T-helper 22 cell (primary cell): Measurements from ENCODE around the gene SESN1.

Source experiments
- DNase-seq: peaks from one replicate; pipeline ENCODE4 v3.0.0-alpha.2; 2020; ENCODE audit warnings: low read depth

The SESN1 gene

GRCh38 chr6:109060571-109060970, 34.1 kb downstream of the SESN1 start:
- no peak for DNase-seq

DNA sequence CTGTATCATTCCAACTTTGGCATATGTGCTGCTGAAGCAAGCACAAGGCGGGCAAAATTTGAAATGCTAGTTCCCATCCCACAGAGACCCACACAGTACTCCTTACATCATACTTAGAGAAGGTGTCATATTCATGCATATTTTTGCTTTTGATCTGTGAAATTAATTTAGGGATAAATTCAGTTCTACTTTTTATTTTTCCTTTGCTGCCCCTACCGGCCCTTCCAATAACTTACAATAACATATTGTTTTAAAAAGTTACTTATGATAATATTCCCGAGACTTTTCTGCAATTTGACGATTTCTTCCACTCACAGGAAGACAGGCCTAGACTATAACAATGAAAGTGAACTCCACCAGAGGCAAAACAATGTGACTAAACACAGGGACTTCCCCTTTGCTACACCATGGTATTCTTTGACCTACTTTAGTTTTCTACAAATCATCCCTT, 35.0 kb downstream of the SESN1 start:
- no peak for DNase-seq

- DNase-seq = no peak
These were observed 35.5 kb downstream of the SESN1 start for GRCh38 chr6:109059153-109059552.

GRCh38 chr6:109058620-109059019, 36.0 kb downstream of the SESN1 start:
- DNase-seq = no peak

DNA sequence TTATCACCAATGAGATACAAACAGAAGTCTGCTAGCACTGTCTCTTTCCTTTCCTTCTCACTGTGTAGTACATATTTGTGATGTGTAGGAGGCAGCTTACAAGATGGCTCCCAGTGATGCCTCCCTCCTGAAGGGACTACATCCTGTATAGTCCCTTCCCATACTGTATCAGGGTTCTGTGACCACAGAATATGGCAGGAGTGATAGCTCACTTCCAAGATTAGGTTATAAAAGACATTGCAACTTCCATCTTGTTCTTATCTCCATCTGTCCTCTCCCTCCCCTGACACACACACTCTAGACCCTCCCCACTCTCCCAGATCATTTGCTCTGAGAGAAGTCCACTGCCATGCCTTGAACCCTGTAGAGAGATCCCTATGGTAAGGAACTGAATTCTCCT, 38.0 kb downstream of the SESN1 start:
- no peak for DNase-seq

DNA sequence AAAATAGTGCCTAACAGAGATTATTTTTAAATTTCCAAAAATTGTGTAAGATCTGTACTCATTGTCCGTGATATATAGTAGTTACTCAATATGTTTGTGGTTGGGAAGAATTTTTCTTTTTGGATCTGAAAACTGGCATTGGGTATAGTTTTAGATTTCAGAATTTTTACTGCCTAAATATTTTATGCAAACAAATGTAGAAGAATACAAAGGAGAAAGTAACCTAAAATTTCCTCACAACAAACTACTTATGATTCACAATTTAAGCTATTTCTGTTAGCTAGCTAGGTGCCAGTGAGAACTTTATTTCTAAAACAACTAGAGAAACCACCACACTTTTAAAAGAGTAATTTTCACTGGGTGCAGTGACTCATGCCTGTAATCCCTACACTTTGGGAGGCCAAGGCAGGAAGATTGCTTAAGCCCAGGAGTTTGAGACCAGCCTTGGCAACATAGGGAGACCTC, 38.8 kb downstream of the SESN1 start:
- no peak for DNase-seq

DNA sequence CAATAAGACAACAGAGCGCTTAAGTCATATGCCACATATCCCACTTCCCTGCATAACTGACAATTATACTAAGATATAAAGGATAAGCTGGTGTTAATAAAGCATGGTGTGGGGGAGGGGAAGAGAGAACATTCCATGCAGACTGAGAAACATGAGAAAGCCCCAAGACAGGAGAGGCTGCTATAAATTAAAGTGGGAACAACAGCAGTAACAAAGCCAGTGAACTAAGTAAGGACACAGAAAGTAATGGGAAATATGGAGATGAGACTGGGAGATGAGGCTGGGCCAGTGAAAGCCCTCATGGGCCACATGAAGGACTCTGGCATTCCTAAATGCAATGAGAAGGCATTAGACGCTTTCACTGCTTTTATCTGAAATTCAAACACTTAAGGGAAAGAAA, 41.3 kb downstream of the SESN1 start:
- DNase-seq = no peak

- DNase-seq = no peak
These were observed 41.8 kb downstream of the SESN1 start for GRCh38 chr6:109052852-109053251.

DNA sequence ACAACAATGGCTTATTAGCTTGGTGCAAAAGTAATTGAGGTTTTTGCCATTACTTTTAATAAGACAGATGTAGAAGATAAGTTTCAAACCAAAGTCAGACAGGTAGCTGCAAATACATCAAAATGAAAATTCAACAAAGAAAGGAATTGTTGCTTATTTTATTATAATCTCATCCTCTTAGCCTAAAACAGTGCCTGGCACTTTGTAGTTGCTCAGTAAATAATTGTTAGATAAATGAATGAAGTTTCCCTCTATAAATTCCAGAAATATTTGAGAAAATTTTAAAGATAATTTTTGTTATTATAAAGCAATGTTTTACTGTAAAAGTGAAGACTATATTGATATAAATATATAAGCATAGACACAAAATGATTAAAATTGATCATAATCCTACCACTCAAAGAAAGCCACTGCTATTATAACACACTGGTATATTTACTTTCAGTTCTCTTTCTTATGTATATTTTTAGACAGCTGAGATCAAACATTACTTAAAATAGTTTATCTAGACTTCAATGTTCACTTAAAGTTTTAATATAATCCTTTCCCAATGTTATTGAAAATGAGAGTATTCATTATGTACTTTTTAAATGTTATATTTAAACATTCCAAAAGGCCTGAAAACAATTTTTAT, 42.5 kb downstream of the SESN1 start:
- no peak for DNase-seq

DNA sequence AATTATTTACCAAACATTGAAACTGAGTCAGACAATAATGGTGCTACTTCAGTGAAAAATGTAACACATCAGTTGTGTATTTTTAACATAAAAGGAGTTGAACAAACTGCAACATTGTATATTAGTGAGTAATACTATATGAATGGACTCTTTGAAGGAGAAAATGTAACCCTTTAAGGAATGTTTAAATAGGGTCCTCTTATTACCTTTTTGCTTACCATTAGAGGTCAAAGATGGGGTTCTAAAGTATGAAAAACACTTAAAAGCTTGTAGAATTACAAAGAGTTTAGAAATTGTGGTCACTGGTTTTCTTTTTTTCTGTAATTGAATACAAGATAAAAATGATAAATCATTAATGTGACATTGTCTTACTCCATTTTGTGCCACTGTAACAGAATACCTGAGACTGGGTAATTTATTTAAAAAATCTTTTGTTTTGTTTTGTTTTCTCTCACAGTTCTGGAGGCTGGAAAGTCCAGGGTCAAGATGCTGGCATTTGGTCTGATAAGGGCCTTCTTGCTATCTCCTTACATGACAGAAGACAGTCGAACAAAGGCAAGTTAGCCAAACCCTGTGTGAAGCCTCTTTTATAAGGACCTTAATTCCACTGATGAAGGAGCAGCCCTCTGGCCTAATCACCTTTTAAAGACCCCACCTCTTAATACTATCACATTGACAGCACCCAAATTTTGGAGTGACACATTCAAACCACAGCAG, 43.2 kb downstream of the SESN1 start:
- DNase-seq = no peak

DNA sequence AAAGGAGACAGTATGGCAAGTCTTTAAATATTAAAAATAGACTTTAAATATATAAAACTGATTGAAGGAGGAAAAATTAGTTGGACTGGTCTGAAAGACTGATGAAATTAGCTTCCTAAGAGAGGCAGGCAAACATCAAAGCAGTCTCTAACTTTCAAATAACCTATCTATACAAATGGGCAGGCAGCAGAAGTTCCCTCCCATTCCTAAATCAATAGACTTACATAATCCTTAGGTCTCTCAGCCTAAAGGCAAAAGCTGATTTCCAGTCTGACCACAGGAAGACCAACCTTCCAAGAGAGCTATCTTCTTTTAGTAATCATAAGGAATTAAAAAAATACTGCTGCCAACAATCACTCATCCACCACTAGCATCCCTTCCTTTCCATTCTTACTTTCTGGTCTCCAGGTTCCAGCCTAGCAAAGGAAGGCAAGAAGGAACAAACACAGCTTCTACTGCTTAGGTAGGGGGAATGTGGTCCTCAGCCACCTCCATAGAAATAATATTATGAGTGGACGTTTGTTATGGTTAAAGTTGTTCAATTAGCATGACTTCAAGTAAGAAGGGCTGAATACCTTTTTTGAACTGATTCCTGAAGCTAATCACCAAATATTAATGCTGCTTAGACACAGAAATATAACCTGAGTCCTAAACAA, 44.1 kb downstream of the SESN1 start:
- DNase-seq = no peak

DNA sequence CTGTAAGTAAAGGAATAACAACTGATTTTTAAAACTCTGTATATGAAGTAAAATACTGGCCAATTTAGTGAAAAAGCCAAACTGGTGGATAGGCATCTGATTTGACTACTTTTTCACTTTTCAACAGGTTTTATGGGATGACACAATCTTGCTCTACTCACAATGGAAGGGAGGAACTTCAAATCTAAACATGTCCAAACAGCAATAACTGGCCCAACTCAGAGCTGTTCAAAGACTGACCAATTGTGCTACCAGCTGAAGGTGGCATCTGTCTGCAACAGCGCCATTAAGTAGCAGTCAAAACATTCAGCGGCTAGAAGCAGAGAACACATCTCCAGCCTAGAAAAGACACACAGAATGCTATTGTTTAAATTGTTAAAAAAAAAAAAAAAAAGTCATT, 44.6 kb downstream of the SESN1 start:
- DNase-seq = no peak

- no peak for DNase-seq
These were observed 45.8 kb downstream of the SESN1 start for GRCh38 chr6:109048670-109049415.

- no peak for DNase-seq
These were observed 46.5 kb downstream of the SESN1 start for GRCh38 chr6:109048176-109048575.

GRCh38 chr6:109045493-109045892, 49.2 kb downstream of the SESN1 start:
- DNase-seq = no peak

DNA sequence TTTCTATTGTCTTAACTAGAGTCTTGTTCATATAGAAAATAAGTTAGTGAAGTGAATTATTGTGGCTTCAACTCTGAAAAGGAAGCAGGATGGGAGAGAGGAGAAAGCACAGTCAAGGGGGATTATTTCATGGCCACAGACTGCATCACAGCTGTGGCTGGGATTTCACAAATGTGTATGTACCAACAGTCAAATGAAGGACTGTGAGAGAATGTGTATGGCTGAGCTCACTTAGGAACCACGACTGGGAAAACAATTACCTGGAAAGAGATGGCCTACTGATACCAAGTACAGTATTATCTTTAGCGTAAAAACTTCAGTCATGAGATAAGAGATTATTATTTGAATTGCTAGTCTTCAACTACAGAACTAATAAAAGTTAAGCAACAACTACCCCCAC, 54.9 kb downstream of the SESN1 start:
- no peak for DNase-seq

GRCh38 chr6:109038837-109039398, 55.7 kb downstream of the SESN1 start:
- DNase-seq = no peak

- DNase-seq = no peak
These were observed 57.9 kb downstream of the SESN1 start for GRCh38 chr6:109036574-109037294.

DNA sequence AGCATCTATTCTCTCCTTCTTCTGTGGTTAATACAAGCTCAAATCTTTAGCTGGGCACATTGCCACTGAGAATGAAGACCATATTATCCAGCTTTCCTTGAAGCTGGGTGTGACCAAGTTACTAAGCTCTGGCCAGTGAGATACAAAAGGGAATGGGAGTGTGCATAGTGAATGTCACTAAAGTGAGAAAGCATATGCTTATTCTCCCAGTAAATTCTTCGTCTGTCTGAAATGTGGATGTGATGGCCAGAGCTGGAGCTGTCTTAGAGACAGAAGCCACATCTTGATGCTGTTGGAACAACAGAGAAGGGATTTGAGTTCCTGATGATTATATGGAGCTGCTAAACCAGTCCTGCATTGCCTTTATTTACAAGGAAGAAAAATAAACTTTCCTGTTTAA, 60.1 kb downstream of the SESN1 start:
- DNase-seq = no peak

GRCh38 chr6:109033655-109034054, 61.0 kb downstream of the SESN1 start:
- DNase-seq = no peak

DNA sequence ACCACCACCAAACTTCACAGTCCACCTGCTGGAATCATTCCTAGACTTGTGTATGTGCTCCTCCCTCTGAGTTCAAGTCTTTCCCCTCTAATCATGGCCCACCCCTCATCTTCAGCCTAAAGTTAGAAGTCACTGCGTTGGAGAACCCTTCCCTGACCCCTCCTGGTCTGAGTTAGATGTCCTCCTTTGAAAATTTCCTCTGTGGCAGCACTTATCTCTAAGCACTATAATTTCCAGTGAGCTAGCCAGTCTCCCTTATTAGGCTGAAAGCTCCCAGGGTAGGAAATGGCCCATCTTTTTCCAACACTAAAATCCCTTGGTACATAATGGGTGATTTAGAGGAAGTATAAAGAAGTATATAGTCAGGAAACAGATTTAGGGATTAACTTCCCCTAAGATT, 63.2 kb downstream of the SESN1 start:
- no peak for DNase-seq

GRCh38 chr6:109029313-109029712, 65.3 kb downstream of the SESN1 start:
- no peak for DNase-seq
